NCI-H82 (cell line): ENCODE measurements around the gene CYLD.
A peak's percentile ranks its signal among the peaks of the same experiment; 100 is the strongest.

ENCODE experiments used
- DNase-seq: peaks from one replicate; lab custom pipeline; 2025; lab: John Stamatoyannopoulos, UW

Gene CYLD

GRCh38 chr16:50740736-50741135 is 1.1 kb upstream of the CYLD start:
- DNase-seq: no peak

GRCh38 chr16:50741225-50741780 is 583 bp upstream of the CYLD start:
- DNase-seq: peak; percentile 36

- peak; percentile 12 for DNase-seq
Observed at GRCh38 chr16:50742576-50743200, 802 bp downstream of the CYLD start.

GRCh38 chr16:50743581-50744225 is 1.8 kb downstream of the CYLD start:
- DNase-seq: no peak

- no peak for DNase-seq
Observed at GRCh38 chr16:50744881-50745280, 3.0 kb downstream of the CYLD start.

- no peak for DNase-seq
Observed at GRCh38 chr16:50745940-50746339, 4.1 kb downstream of the CYLD start.

GRCh38 chr16:50747207-50747956 is 5.5 kb downstream of the CYLD start:
- DNase-seq: peak; percentile 16

- no peak for DNase-seq
Observed at GRCh38 chr16:50751528-50751927, 9.6 kb downstream of the CYLD start.

- no peak for DNase-seq
Observed at GRCh38 chr16:50752471-50753235, 10.8 kb downstream of the CYLD start.

GRCh38 chr16:50756473-50756872 is 14.6 kb downstream of the CYLD start:
- DNase-seq: no peak

- no peak for DNase-seq
Observed at GRCh38 chr16:50761267-50761666, 19.4 kb downstream of the CYLD start.

GRCh38 chr16:50762241-50762640 is 20.4 kb downstream of the CYLD start:
- no peak for DNase-seq

- DNase-seq: no peak
Observed at GRCh38 chr16:50763211-50763610, 21.3 kb downstream of the CYLD start.

GRCh38 chr16:50765260-50765659 is 23.4 kb downstream of the CYLD start:
- DNase-seq: no peak

GRCh38 chr16:50765861-50766260 is 24.0 kb downstream of the CYLD start:
- no peak for DNase-seq

GRCh38 chr16:50767197-50767596 is 25.3 kb downstream of the CYLD start:
- DNase-seq: no peak

GRCh38 chr16:50771366-50771765 is 29.5 kb downstream of the CYLD start:
- DNase-seq: no peak

GRCh38 chr16:50774405-50774804 is 32.5 kb downstream of the CYLD start:
- DNase-seq: no peak

GRCh38 chr16:50774960-50775359 is 33.1 kb downstream of the CYLD start:
- no peak for DNase-seq

GRCh38 chr16:50776037-50776436 is 34.2 kb downstream of the CYLD start:
- DNase-seq: no peak

GRCh38 chr16:50778284-50779163 is 36.6 kb downstream of the CYLD start:
- DNase-seq: no peak
